ENCODE results near the gene PDE8A.
"Not testable (repeated sequence)": the region's sequence is repeated elsewhere in the genome, so short reads cannot be mapped to it uniquely, and the experiment has no call there.

PDE8A gene

GRCh38 chr15:85164841-85165466 lies 183.3 kb downstream of the PDE8A start:
- no peak for DNase-seq (ENCODE audit: low read depth in 4 of 4, low spot score in 1 of 4)

- no peak for DNase-seq (ENCODE audit: low read depth in 4 of 4, low spot score in 1 of 4)
Observed at GRCh38 chr15:85167568-85167967, 185.9 kb downstream of the PDE8A start.

DNA sequence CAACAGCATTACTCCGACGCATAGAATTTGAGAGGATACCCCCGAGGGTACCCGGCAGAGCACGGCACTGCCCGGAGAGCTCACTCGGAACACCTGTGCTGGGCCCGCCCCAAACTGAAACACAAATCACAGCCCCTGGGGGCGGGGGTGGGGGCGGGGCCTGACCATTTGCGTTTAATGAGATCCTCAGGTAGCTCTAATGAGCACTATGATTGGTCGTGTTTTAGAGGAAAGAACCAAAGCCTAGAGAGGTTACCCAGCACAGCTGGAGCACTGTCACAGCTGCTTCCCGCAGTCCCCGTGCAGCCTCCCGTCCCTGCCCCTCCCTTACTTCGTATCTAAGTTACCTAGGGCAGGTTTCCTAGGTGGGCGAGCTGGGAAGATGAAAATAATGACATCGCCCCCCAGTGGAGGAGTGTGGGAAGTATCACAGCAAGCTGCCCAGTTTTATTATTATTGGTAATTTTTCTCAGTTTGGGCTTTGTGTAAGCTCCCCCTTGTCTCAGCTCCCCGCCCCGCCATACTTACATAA lies 187.1 kb downstream of the PDE8A start:
- DNase-seq (ENCODE audit: low read depth in 4 of 4, low spot score in 1 of 4) = peak in 3 of 4 experiments; percentile 3 to 21 (median 10)

DNA sequence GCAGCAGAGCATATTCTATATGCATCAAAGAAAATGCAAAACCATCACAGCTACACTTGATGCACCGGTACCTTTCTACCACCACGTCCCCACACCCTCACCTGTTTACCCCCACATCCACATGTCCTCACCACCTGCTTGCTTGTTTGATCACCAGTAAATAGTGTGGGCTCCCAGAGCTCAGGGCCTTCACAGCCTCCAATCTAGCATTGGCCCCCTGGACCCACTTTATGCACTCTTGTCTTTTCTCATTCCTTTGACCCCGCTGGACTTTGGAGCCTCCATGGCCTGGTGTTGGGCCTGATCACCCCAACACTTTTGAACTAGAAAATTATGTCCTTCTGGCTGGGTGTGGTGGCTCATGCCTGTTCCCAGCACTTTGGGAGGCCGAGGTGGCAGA lies 190.1 kb downstream of the PDE8A start:
- no peak for DNase-seq (ENCODE audit: low read depth in 4 of 4, low spot score in 1 of 4)

- DNase-seq (ENCODE audit: low read depth in 4 of 4, low spot score in 1 of 4) = no peak
Observed at GRCh38 chr15:85172846-85173490, 191.3 kb downstream of the PDE8A start.

GRCh38 chr15:85173630-85174029 lies 192.0 kb downstream of the PDE8A start:
- DNase-seq (ENCODE audit: low read depth in 4 of 4, low spot score in 1 of 4) = not testable (repeated sequence)

DNA sequence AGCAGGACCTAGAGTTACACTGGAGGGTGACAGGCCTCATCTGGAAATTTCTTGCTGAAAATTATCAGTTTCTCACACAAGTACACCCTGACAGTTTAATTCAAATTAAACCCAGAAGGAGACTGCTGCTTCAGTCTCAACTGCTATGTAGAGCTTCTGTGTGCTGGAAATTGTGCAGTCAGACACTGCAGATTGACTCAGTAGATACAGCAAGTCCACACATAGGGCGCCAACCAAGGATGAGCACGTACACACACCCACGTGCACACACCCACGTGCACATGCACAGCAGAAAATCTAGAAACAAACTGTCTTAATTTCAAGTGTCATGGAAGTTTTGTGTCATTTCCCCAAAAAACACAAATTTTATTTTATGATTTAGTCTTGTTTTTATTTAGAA lies 192.9 kb downstream of the PDE8A start:
- DNase-seq (ENCODE audit: low read depth in 4 of 4, low spot score in 1 of 4) = no peak

- not testable (repeated sequence) for DNase-seq (ENCODE audit: low read depth in 4 of 4, low spot score in 1 of 4)
Observed at GRCh38 chr15:85177042-85177515, 195.4 kb downstream of the PDE8A start.

GRCh38 chr15:85178308-85178707 lies 196.7 kb downstream of the PDE8A start:
- DNase-seq (ENCODE audit: low read depth in 4 of 4, low spot score in 1 of 4) = no peak

- DNase-seq (ENCODE audit: low read depth in 4 of 4, low spot score in 1 of 4) = no peak
Observed at GRCh38 chr15:85179700-85180099, 198.0 kb downstream of the PDE8A start.

GRCh38 chr15:85185350-85185749 lies 203.7 kb downstream of the PDE8A start:
- not testable (repeated sequence) for DNase-seq (ENCODE audit: low read depth in 4 of 4, low spot score in 1 of 4)

GRCh38 chr15:85188171-85188577 lies 206.5 kb downstream of the PDE8A start:
- DNase-seq (ENCODE audit: low read depth in 4 of 4, low spot score in 1 of 4) = not testable (repeated sequence)

Data from stimulated activated CD4-positive, alpha-beta T cell treated with anti-CD3 and anti-CD28 coated beads, Interleukin-1b, Interleukin-23, amount 100 ng/mL, for 24 hours (primary cell).